Measurements from ENCODE around the gene AP2A2. TPM values are rescaled to one million over a fixed set of nuclear protein-coding genes. Genes with fewer than 3 reads are reported as not detected.

The AP2A2 gene
- total RNA-seq, 1 experiment from 2014 or later = 55.5 TPM

DNA sequence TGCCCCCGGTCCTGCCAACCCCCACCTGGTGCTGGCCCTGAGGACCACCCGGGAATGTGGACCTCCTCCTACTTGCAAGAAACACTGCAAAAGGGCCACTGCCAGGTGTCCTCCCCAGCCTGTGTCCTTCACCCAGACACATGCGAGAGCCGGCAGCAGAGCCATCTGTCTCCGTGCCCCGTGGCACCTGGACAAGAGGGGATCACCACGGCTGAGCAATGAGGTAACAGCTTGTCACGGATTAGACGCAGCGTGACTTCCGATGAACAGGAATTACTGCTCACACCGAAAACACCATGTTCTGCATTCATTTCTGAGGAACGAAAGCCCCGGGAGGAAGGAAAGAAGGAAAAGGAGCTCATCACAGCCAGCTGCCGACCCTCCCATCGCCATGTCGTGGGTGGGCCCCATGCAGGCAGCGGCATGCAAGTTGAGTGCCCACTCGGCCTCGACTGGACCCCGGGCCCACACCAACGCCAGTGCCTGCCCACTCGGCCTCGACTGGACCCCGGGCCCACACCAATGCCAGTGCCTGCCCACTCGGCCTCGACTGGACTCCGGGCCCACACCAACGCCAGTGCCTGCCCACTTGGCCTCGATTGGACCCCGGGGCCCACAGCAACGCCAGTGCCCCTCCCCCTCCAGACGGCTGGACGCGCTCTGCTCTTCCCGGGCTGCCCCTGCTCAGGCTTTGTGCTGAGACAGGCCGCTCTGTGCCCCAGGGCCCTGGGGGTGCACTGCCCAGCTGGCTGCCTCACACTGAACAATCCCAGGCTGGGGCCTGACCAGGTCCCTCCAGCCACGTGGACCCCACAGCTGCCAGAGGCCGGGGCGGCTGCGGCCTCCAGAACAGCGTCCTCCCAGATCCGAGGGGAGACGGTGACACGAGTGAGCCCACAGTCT lies 37.1 kb upstream of the AP2A2 start:
- Histone ChIP-seq H3K4me2 (ENCODE audit: low read length) (no peak overlapping the region), H3K27me3 (ENCODE audit: insufficient read depth, low read length) (no peaks in the 10 kb centered on the region), H2AFZ (ENCODE audit: low read depth, low read length, poor library complexity, severe bottlenecking) (no peak overlapping the region), H3K9me2 (ENCODE audit: insufficient read depth) (no peaks in the 10 kb centered on the region), H3K27ac (ENCODE audit: low read depth, low read length) (no peak overlapping the region), H3K4me3 (replicated peaks in 1 of 2; ENCODE audit: low read depth in 1 of 2, low read length in 2 of 2) (no peak overlapping the region), H3K4me1 (ENCODE audit: control insufficient read depth in 1 of 2, insufficient read depth in 2 of 2, low read length in 2 of 2) (peaks cover 0 to 2% of the 10 kb centered on the region in 2 experiments; a peak in 1 of 4 replicates), H3K9me3 (ENCODE audit: control insufficient read depth in 1 of 2, insufficient read depth in 1 of 2, low read depth in 1 of 2, low read length in 2 of 2) (no peaks in the 10 kb centered on the region), H3K36me3 (ENCODE audit: control insufficient read depth in 1 of 2, insufficient read depth in 2 of 2, low read length in 2 of 2) (peaks cover 0 to 2% of the 10 kb centered on the region in 2 experiments; a peak in 2 of 4 replicates), H3K9ac (ENCODE audit: low read length) (no peak overlapping the region), H3K79me2 (ENCODE audit: insufficient read depth, low read length) (no peaks in the 10 kb centered on the region), H4K20me1 (ENCODE audit: insufficient read depth) (no peaks in the 10 kb centered on the region)
- no peak for TF ChIP-seq ATF3 (IDR thresholded peaks at IDR 0.05)
- TF ChIP-seq CBX3 (IDR thresholded peaks at IDR 0.05; ENCODE audit: low read depth) = no peak
- no peak for TF ChIP-seq SRF (IDR thresholded peaks at IDR 0.05; ENCODE audit: low read depth)
- no peak for TF ChIP-seq ZBTB33 (IDR thresholded peaks at IDR 0.05; ENCODE audit: extremely low read depth, insufficient replicate concordance, low read length)
- no peak for TF ChIP-seq ZFX (IDR thresholded peaks at IDR 0.05)
- TF ChIP-seq, protein P1, sequence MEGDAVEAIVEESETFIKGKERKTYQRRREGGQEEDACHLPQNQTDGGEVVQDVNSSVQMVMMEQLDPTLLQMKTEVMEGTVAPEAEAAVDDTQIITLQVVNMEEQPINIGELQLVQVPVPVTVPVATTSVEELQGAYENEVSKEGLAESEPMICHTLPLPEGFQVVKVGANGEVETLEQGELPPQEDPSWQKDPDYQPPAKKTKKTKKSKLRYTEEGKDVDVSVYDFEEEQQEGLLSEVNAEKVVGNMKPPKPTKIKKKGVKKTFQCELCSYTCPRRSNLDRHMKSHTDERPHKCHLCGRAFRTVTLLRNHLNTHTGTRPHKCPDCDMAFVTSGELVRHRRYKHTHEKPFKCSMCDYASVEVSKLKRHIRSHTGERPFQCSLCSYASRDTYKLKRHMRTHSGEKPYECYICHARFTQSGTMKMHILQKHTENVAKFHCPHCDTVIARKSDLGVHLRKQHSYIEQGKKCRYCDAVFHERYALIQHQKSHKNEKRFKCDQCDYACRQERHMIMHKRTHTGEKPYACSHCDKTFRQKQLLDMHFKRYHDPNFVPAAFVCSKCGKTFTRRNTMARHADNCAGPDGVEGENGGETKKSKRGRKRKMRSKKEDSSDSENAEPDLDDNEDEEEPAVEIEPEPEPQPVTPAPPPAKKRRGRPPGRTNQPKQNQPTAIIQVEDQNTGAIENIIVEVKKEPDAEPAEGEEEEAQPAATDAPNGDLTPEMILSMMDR (IDR thresholded peaks at IDR 0.05 in 2 of 3, conservative IDR thresholded peaks at IDR 0.05 in 1 of 3; ENCODE audit: borderline replicate concordance in 1 of 3, insufficient read depth in 1 of 3, low read depth in 2 of 3, low read length in 2 of 3) = no peak
- no peak for TF ChIP-seq ELF1 (IDR thresholded peaks at IDR 0.05; ENCODE audit: borderline replicate concordance, low read depth)
- TF ChIP-seq JUND (IDR thresholded peaks at IDR 0.05) = no peak
- TF ChIP-seq MAX (IDR thresholded peaks at IDR 0.05) = no peak
- TF ChIP-seq POLR2A (IDR thresholded peaks at IDR 0.05; ENCODE audit: borderline replicate concordance, extremely low read depth, insufficient read depth, insufficient read length) = no peak
- no peak for TF ChIP-seq TCF7L2 (IDR thresholded peaks at IDR 0.05; ENCODE audit: borderline replicate concordance, extremely low read depth, insufficient read depth, insufficient read length)
- no peak for TF ChIP-seq SP1 (IDR thresholded peaks at IDR 0.05; ENCODE audit: low read depth)
- no peak for TF ChIP-seq EZH2phosphoT487 (IDR thresholded peaks at IDR 0.05; ENCODE audit: borderline replicate concordance)
- no peak for TF ChIP-seq EGR1 (IDR thresholded peaks at IDR 0.05; ENCODE audit: low read depth)
- TF ChIP-seq, protein P2, sequence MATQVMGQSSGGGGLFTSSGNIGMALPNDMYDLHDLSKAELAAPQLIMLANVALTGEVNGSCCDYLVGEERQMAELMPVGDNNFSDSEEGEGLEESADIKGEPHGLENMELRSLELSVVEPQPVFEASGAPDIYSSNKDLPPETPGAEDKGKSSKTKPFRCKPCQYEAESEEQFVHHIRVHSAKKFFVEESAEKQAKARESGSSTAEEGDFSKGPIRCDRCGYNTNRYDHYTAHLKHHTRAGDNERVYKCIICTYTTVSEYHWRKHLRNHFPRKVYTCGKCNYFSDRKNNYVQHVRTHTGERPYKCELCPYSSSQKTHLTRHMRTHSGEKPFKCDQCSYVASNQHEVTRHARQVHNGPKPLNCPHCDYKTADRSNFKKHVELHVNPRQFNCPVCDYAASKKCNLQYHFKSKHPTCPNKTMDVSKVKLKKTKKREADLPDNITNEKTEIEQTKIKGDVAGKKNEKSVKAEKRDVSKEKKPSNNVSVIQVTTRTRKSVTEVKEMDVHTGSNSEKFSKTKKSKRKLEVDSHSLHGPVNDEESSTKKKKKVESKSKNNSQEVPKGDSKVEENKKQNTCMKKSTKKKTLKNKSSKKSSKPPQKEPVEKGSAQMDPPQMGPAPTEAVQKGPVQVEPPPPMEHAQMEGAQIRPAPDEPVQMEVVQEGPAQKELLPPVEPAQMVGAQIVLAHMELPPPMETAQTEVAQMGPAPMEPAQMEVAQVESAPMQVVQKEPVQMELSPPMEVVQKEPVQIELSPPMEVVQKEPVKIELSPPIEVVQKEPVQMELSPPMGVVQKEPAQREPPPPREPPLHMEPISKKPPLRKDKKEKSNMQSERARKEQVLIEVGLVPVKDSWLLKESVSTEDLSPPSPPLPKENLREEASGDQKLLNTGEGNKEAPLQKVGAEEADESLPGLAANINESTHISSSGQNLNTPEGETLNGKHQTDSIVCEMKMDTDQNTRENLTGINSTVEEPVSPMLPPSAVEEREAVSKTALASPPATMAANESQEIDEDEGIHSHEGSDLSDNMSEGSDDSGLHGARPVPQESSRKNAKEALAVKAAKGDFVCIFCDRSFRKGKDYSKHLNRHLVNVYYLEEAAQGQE (IDR thresholded peaks at IDR 0.05; ENCODE audit: low read depth) = no peak
- no peak for TF ChIP-seq ZNF274 (IDR thresholded peaks at IDR 0.05; ENCODE audit: low read depth, low read length)
- TF ChIP-seq YY1 (IDR thresholded peaks at IDR 0.05; ENCODE audit: extremely low read depth, insufficient replicate concordance, low read depth, low read length) = no peak
- TF ChIP-seq FOSL1 (IDR thresholded peaks at IDR 0.05; ENCODE audit: low read depth) = no peak
- intact Hi-C loops (cut with micrococcal nuclease) = no loop called here
- ChIA-PET RAD21 (ENCODE audit: low non-redundant PET in 1 of 2, low total read pairs in 2 of 2, uncharacterized antibody in 2 of 2, unreplicated experiment in 2 of 2) (no interaction called here), CTCF (no interaction called here), POLR2A (no interaction called here)
- no peak for ATAC-seq
- DNase-seq (ENCODE audit: low read depth, low spot score) = no peak
- BruUV-seq (replicated peaks) = no TSS peak
